ENCODE results near the gene SLN.

Gene SLN

GRCh38 chr11:107704451-107704850, 7.4 kb downstream of the SLN start:
- H4K20me1 ChIP-seq (ENCODE audit: insufficient read depth, low read length) = no peaks in the 10 kb centered on the region
- no peak for ATAC-seq (ENCODE audit: insufficient read depth, low read depth)
- no peak overlapping the region for H3K9ac ChIP-seq (ENCODE audit: low read depth, low read length)

GRCh38 chr11:107702723-107703122, 9.1 kb downstream of the SLN start:
- no peak overlapping the region for H3K4me2 ChIP-seq (ENCODE audit: insufficient read depth, low read length)
- no peaks in the 10 kb centered on the region for H3K79me2 ChIP-seq (ENCODE audit: insufficient read depth, low read length)
- no peak overlapping the region for H3K9ac ChIP-seq (ENCODE audit: low read depth, low read length)
- H3K4me1 ChIP-seq (ENCODE audit: insufficient read depth, low read length) = no peaks in the 10 kb centered on the region
- TF ChIP-seq CTCF (IDR thresholded peaks at IDR 0.05; ENCODE audit: borderline replicate concordance, extremely low read depth, low read length, poor library complexity, severe bottlenecking) (no peak), EZH2 (IDR thresholded peaks at IDR 0.05; ENCODE audit: borderline replicate concordance, low read depth, low read length, severe bottlenecking) (no peak)
- no peak overlapping the region for H3K27ac ChIP-seq (ENCODE audit: low read length)
- H3K4me3 ChIP-seq (ENCODE audit: low read depth in 1 of 2, low read length in 2 of 2) = no peak overlapping the region
- H3K9me3 ChIP-seq (ENCODE audit: insufficient read depth, low read length, severe bottlenecking) = no peaks in the 10 kb centered on the region
- H4K20me1 ChIP-seq (ENCODE audit: insufficient read depth, low read length) = no peaks in the 10 kb centered on the region
- no peaks in the 10 kb centered on the region for H3K27me3 ChIP-seq (ENCODE audit: insufficient read depth, low read length, poor library complexity)
- H2AFZ ChIP-seq (ENCODE audit: low read depth, low read length) = no peak overlapping the region
- ATAC-seq (ENCODE audit: insufficient read depth, low read depth) = no peak
- H3K36me3 ChIP-seq (ENCODE audit: insufficient read depth, low read length) = no peaks in the 10 kb centered on the region
- DNase-seq = no peak

More at GRCh38 chr11:107704451-107704850, 7.4 kb downstream of the SLN start:
- Histone ChIP-seq H3K9me3 (ENCODE audit: insufficient read depth, low read length, severe bottlenecking) (no peaks in the 10 kb centered on the region), H3K27me3 (ENCODE audit: insufficient read depth, low read length, poor library complexity) (no peaks in the 10 kb centered on the region), H3K36me3 (ENCODE audit: insufficient read depth, low read length) (no peaks in the 10 kb centered on the region), H3K4me2 (ENCODE audit: insufficient read depth, low read length) (no peak overlapping the region), H3K4me1 (ENCODE audit: insufficient read depth, low read length) (no peaks in the 10 kb centered on the region), H3K79me2 (ENCODE audit: insufficient read depth, low read length) (no peaks in the 10 kb centered on the region), H3K4me3 (ENCODE audit: low read depth in 1 of 2, low read length in 2 of 2) (no peak overlapping the region), H2AFZ (ENCODE audit: low read depth, low read length) (no peak overlapping the region), H3K27ac (ENCODE audit: low read length) (no peak overlapping the region)
- TF ChIP-seq CTCF (IDR thresholded peaks at IDR 0.05; ENCODE audit: borderline replicate concordance, extremely low read depth, low read length, poor library complexity, severe bottlenecking) = no peak
- no peak for TF ChIP-seq EZH2 (IDR thresholded peaks at IDR 0.05; ENCODE audit: borderline replicate concordance, low read depth, low read length, severe bottlenecking)
- no peak for DNase-seq

GRCh38 chr11:107702109-107702660, 9.7 kb downstream of the SLN start:
- ATAC-seq (ENCODE audit: insufficient read depth, low read depth) = no peak
- no peak overlapping the region for H3K4me3 ChIP-seq (ENCODE audit: low read depth in 1 of 2, low read length in 2 of 2)
- no peak overlapping the region for H3K4me2 ChIP-seq (ENCODE audit: insufficient read depth, low read length)
- no peaks in the 10 kb centered on the region for H4K20me1 ChIP-seq (ENCODE audit: insufficient read depth, low read length)
- no peak for TF ChIP-seq CTCF (IDR thresholded peaks at IDR 0.05; ENCODE audit: borderline replicate concordance, extremely low read depth, low read length, poor library complexity, severe bottlenecking)
- TF ChIP-seq EZH2 (IDR thresholded peaks at IDR 0.05; ENCODE audit: borderline replicate concordance, low read depth, low read length, severe bottlenecking) = no peak
- H3K4me1 ChIP-seq (ENCODE audit: insufficient read depth, low read length) = no peaks in the 10 kb centered on the region
- H2AFZ ChIP-seq (ENCODE audit: low read depth, low read length) = no peak overlapping the region
- H3K79me2 ChIP-seq (ENCODE audit: insufficient read depth, low read length) = no peaks in the 10 kb centered on the region
- DNase-seq = no peak
- H3K9me3 ChIP-seq (ENCODE audit: insufficient read depth, low read length, severe bottlenecking) = no peaks in the 10 kb centered on the region
- H3K27ac ChIP-seq (ENCODE audit: low read length) = no peak overlapping the region
- no peaks in the 10 kb centered on the region for H3K36me3 ChIP-seq (ENCODE audit: insufficient read depth, low read length)
- no peak overlapping the region for H3K9ac ChIP-seq (ENCODE audit: low read depth, low read length)
- no peaks in the 10 kb centered on the region for H3K27me3 ChIP-seq (ENCODE audit: insufficient read depth, low read length, poor library complexity)
